ENCODE data around the gene CRLF1.
"Not testable (repeated sequence)": the region's sequence is repeated elsewhere in the genome, so short reads cannot be mapped to it uniquely, and the experiment has no call there.

Gene CRLF1

DNA sequence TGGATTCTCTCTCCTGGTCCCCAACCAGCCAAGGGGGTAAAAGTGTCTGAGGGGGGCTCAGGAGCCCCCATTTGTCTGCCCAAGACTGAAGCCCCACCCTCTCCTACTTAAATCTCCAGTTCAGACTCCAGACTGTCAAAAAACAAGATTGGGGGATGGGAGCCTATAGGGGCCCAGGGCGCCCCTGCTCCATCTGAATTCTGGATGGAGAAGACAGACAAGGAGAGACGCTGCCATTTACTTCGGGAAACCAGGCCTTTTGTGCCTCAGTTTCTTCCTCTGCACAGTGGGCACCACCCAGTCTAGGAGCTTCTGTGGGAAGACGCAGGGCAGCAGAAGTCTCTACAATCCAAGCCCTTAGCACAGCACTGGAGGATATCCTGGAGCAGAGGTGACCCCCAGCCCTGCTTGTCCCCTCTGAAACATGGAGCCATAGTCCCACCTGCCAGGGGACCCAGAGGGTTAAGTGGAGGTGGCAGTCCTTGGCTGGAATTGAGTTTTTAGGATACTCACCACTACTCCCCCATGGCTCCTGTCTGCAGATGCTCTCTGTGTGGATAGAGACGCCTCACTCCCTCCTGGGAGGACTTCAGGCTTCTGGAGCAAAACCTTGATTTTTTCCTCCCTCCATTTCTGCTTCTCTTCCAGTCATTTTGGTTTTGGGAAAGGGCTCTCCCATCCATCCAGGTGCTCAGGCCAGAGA, 1.7 kb upstream of the CRLF1 start:
- no peak for DNase-seq

DNA sequence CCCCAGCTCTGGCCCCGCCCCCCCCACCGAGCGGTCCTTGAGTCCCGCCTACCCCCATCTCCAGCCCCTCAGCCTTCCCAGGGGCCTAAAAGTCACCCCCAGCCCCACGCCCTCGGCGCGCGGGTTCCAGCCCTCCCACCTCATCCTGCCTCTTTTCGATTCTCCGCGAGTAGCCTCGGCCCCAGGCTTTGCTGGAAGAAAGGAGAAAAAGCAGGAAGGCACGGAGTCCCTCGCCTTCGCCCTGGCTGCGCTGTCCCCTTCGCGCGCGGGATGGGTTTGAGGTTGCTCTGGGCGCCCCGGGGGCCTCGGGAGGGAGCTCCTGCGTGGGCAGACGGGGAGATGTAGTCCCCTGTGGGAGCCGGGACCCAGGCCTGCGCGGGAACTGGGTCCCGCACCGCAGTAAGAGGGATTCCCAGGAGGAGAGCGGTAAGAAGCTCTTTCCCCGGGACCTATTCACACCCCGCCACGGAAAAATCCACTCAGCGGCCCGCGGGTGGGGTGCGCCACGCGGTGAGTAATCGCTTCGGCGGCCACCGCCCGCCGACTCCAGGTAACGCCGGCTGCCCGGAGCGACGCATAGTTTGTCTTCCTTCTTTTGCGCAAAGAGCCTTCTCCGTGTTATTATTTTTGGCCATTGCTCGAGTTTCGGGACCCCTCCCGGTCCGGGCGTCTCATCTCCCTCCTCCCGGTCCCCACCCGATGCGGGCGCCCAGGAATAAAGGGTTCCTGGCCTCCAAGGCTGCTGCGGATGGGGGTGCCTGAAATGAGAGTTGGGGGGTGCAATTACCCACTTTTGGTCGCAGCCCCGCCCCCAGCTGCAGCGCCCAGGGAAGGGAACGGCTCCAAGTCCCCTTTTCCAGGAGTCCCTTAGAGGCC, 865 bp upstream of the CRLF1 start:
- peak in 1 of 3 experiments; percentile 9 for DNase-seq

DNA sequence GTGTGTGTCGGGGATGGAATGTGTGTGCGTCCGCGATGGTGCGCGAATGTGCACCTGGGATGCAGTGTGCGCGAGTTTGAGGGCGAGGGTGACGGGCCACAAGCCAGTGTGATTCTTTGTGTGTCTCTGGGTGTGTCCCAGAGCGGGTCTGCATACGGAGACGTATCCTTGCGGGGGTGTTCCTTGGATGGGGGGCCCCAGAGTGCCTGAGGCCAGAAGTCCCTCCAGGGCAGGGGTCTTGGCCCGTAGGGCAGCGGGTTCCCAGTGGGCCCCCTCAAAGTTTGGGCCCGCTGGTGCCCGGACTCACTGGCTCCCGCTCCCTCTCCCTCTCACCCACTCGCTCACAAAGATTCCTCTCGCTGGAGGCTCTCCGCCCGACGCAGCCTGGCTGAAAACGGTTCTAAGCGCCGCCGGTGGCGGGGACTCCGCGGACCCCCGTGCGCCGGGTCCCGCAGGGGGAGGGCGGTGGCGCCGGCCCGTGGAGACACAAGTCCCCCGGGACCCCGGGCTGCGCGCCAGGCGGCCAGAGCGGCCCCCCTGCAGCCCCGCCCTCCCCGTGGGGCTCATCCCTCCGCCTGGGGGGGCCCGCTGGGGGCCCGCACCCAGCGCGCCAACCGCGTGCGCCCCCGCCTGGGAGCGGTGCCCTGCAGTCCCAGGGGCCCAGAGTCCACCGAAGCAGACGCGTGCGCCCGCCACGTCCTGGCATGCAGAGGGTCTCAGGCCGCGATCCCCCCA, 886 bp downstream of the CRLF1 start:
- DNase-seq: peak in 2 of 3 experiments; percentile 23 to 37

DNA sequence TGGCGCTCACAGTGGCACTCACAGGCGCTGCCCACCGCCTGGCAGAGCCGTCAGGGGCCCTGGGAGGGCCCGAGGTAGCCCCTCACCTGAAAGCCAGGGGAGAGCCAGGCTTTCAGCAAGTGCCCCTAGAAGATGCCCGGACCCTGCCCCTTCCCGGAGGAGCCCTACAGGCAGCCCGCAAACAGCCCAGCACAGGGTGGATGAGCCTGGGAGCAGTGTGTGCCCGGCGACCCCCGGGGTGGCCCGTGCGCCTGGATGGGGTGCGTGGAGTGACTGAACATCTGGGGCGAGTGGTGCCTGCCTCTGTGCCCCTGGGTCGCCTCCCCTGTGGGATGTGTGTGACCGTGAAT, 1.4 kb downstream of the CRLF1 start:
- DNase-seq: no peak

DNA sequence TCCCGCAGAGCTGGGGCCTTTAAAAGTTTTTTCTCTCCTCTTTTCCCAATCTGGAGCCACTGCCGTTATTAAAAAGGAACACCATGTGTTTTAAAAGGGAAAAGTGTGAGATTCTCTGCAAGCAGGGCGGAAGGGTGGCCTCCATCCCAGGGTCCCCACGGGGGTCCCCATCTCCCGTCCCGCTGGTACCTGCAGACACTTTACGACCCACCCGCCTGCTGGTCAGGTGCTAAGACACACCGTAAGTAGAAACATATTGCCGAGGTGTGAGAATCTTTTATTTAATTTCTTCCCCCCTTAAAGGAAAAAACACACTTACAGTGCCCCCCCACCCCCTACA, 1.8 kb downstream of the CRLF1 start:
- DNase-seq: no peak

DNA sequence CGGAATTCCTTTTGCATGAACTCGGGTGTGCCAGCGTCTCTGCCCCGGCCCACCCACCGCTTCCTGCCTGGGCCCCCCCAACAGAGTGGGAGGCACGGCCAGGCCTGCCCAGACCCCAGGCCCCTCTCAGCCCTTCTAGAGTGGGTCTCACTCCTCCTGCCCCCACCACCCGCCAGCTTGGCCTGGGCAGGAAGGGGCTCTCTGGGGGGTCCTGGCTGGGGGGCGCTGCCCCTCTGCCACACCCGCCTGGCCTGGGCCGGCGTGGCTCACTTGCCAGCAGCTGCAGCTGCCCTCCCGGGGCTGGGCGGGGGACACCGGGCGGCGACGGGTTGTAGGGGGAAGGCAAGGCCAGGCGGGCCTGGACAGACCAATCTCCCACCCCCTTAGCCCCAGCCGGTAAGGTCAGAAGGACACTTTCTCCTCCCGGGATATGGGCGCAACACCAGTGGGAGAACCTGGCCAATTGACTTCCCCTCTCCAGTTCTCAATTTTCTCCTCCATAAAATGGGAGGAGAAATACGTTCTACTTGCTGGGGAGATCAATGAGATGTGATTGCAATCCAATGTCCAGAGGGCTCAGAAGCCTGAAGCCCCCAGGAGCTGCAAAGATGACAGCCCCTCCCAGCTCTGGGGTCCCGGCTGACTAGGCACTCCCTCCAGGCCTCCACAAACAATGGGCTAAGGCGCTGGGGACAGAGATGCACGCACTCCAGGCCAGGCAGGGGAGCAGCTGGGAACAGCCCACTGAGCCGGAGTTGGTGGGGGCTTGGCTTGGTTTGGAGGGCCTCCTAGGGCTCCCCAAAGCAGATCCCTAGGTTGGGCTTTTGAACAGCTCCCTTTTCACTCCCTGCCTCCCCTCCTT, 2.4 kb downstream of the CRLF1 start:
- no peak for DNase-seq

DNA sequence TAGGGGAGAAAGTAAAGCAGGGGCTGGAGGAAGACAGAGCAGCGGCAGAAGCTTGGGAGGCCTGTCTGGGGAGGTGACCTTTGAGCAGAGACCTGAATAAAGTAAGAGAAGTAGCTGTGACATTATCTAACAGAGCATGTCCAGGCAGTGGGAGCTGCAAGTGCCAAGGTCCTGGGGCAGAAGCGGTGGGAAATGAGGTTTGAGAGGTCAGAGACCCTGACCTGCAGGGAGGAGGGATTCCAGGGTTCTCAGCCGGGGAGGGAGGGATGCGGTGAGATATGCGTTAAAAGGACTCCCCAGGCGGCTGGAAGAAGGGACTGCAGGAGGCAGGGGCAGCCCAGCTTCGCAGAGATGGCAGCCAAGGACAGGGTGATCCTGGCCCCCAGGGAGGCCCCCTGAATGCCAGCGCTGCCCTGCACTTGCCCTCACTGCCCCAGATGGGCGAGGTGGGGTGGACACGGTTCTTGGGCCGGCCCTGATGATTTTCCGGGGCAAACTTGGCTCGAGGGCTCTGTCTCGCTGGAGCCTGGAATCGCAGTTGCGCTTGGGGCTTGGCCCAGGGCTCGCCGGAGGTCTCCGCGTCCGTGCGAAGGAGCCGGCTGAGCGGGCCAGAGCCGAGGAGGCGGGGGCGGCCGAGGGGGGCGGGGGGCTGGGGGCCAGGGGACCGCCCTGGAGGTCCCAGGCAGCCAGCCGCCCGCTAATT, 3.2 kb downstream of the CRLF1 start:
- peak in 1 of 3 experiments; percentile 22 for DNase-seq

DNA sequence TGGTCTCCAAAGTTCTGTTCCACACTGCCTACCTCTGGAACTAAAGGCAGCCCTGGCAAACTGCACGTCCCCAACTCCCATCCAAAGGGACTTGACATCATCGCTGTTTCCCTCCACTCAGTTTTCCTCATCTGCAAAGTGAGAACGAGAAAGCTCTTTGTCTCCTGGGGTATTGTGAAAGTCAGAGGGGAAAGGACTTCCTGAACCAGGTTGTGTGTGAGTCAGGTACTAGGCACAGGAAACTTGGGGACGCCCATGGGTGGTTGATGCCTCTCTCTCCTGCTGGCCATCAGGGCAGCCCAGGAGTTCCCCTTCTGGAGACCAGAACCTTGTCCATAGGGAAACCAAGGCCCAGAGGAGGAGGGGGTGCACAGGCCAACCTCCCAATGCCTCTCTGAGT, 4.7 kb downstream of the CRLF1 start:
- no peak for DNase-seq

DNA sequence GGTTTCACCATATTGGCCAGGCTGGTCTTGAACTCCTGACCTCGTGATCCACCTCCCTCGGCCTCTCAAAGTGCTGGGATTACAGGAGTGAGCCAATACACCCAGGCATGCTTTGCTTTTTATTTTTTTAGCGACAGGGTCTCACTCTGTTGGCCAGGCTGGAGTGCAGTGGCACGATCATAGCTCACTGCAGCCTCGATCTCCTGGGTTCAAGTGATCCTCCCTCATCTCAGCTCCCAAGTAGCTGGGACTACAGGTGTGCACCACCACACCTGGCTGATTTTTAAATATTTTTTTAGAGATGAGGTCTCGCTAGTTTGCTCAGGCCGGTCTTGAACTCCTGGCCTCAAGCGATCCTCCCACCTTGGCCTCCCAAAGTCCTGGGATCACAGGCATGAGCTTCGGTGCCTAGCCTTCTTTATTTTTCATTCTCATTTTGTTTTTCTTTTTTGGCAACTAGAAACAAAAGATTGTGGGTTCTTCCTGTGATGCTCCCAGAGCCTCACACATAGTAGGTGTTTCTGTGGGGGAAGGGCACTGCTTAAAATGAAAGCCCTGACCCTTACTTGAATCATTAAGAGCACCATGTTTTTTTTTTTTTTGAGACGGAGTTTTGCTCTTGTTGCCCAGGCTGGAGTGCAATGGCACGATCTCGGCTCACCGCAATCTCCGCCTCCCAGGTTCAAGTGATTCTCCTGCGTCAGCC, 5.8 kb downstream of the CRLF1 start:
- not testable (repeated sequence) for DNase-seq

DNA sequence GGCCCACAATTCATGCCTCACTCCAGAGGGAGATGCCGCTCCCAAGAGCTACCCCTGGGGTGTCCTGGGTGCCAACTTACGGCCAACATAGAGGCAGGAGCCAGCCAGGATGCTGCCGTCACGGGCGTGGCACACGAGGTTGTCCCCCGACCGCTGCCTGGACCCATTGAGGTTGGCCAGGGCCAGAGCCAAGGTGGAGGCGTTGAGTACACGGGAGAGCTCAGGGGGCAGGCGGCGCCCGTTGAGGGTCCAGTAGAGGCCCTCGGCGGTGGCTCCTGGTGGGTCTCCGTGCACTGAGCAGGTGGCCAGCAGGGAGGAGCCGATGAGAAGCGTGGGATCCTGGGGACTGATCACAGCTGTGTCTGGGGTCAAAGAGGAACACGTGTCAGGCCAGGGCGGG, 7.1 kb downstream of the CRLF1 start:
- no peak for DNase-seq

DNA sequence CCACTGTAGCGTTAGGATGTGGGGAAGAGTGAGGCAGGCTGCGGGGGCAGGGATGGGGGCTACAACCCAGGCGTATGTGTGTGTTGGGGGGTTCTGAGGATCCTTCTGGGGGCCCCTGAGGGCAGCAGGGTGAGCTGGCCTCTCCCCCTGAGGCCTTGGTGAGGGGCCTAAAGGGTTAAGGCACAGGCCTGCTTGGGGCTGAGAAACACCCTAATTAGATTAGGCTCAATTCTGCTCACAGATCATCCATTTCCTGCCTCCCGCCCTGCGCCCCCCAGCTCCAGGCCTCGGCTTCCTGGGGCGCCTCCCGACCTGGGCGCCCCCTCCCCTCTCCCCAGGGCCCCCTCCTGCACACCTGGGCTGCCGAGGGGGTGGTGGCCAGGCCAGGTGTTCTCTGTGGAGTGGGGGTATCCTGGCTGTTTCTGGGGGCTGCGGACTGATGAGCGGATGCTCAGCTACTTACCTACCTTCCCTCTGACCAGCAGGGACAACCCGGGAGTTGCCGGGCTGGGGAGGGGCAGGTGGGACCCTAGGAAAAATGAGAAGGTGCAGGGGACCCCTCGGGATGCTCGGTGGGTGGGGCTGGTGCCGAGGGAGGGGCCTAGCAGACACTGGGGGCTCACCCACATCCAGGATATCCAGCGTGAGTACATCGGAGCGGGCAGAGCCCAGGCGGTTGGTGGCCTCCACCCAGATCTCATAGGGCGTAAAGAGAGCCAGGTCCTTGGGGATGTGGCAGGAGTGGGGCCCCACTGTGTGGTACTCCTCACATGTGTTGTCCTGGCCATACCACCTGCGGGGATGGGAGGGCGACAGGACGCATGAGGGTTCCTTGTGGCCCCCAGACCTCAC, 8.6 kb downstream of the CRLF1 start:
- DNase-seq: no peak

DNA sequence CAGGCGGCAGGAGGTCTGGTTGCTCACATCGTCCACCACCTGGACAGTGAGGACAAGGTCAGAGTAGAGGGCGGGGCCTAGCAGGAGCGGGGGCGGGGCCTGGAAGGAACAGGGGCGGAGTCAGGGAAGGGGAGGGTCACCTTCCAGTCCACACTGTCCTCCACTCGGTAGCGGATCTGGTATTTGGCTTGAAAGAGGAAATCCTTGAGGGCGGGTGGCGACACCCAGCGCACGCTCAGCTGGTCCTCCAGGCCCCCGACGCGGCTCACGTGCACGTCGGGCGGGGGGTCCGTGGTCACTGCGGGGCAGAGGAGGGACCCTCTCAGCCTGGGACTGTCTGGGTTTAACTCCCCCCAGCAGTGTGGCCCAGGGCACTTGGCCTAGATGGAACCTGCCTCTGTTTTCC, 9.8 kb downstream of the CRLF1 start:
- DNase-seq: peak in 2 of 3 experiments; percentile 53 to 73

DNA sequence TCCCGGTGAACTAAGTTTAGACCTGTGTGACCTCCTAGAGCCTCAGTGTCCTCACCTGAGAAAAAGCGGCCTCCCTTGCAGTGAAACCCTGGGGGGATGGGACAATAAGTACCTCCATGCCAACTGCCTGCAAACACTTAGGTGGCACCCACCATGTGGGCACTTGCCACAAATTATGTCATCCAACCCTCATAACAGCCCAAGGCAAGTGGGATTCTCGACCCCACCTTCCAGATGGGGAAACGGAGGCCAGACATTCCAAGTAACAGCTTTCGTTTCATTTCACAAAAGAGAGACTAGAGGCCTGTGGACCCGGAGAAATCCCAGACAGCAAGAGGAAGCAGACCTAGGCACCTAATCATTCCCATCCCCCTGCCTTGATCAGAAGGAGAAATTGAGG, 11.1 kb downstream of the CRLF1 start:
- peak in 1 of 3 experiments; percentile 19 for DNase-seq

DNA sequence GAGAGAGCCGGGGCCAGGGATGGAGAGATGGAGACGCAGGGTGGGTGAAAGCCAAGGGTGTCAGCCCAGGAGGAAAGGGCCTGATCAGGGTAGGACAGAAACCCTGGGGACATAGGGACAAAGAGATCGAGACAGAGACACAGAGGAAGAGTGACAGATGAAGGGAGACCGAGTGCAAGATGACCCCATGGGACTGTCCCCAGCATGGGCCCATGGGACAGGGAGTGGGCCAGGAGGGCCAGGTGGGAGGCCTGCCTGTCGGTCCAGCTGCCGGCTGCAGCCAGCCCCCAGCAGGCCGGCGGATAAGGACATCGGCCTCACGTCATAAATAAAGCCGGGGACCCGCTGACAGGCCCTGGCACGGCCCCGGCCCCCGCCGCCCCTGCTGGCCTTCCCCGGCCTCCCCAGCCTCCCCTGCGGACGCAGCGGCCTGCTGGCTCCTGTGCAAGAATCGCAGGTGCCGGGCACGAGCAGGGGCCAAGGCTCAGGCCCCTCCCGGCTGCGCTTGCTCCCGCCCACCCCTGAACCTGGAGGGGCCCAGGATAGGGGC, 11.7 kb downstream of the CRLF1 start:
- DNase-seq: peak in 2 of 3 experiments; percentile 34 to 44

DNA sequence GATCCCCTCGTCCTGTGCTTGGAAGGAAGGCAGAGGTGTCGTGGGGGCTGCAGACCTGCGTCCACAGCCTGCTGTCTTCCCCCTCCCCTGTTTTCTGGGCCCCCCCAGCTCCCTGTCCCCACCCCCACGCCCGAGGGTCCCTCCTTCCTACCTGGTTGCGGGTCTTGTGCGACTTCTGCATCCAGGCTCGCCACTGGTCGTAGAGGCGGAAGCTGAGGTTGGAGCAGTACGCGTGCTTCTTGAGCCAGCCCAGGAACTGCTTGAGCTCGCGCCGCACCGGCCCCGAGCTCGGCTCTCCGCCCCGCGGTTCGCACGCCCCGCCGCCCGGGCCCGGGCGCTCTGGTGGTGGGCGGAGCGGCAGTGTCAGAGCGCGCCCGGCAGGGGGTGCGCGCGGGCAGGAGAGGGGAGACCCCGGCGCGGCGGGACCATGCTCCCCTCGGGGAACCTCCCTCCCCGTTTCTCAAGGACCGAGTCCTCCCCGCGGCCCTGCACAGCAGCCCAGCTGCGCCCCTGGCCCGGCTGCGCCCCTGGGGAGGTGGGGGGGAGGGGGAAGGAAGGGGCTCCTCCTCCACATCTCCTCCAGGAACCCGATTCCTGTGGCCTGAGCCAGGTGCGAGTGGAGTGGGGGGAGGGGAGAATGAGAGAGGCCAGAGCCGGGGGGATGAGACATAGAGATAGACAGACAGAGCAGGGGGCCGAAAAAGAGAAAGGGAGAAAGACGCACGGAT, 12.3 kb downstream of the CRLF1 start:
- peak; percentile 26 to 82 (median 67) for DNase-seq

DNA sequence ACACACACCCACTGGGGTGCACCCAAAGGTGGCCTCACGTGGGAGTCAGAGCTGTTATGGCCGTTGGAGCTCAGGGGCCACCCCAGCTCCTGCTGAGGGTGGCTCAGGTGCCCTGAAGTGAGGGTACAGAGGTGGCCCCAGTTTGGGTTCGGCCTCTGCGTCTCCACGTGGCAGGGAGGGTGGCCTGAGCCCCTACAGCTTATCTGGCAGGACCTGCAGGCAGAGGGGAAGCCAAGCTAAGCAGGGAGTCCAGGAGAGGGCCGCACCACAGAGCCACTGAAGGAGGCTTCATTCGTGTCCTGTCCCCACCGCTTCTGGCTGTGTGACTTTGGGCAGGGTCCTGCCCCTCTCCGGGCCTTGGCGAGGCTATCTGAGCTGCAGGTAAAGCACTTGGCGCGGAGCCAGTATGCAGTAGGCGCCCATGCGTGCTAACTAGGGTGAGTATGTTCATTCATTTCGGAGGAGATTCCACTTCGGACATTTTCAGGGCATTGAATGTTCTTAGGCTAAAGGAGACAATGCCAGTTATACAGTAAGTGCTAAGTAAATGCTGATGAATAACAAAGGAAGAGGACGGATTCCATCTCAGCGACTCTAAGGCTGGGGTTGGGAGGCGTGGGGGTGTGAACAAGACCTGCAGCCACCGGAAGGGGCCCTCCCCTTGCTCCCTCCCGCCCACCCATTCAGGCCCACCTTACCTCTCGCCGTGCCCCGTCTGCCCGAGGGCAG, 13.1 kb downstream of the CRLF1 start:
- DNase-seq: no peak

DNA sequence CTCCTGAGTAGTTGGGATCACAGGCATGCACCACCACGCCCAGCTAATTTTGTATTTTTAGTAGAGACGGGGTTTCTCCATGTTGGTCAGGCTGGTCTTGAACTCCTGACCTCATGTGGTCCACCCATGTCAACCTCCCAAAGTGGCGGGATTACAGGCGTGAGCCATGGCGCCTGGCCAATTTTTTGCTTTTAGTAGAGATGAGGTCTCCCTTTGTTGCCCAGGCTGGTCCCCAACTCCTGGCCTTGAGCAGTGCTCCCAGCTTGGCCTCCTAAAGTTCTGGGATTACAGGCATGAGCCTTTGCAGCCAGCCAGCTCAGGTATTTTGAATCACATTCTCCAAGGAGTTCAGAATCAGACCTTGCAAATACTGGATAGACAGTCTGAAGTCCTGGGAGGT, 13.9 kb downstream of the CRLF1 start:
- DNase-seq: not testable (repeated sequence)

DNA sequence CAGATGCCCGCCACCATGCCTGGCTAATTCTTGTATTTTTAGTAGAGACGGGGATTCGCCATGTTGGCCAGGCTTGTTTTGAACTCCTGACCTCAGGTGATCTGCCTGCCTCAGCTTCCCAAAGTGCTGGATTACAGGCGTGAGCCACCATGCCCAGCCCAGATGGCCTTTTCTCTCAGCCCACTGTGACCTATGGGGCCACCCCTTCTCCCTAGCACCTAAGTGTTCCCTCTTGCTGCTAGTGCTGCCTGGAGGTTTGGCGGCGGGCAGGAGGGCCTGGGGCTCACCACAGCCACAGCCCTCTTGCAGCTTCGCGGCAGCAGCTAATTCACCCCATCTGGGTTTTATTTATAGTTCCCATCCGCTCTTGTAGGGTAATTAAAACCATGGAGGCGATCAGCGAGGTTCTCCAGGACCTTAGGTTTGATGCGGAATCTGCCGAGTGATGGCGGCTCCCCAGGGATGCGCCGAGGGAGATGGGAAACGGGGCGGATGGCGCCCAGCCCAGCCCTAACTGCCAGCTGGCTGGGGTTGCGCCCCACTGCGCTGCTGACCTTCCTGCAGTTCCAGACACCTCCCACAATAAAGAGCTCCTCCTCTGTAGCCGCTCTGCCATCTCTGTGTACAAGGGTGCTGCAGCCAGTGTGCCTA, 14.7 kb downstream of the CRLF1 start:
- DNase-seq: no peak

Measured in NCI-H1417 (cell line).